Measurements from ENCODE around the gene NBPF26. TPM values are rescaled to one million over a fixed set of nuclear protein-coding genes. Genes with fewer than 3 reads are reported as not detected.
A peak's percentile ranks its signal among the peaks of the same experiment; 100 is the strongest.

Gene NBPF26
- total RNA-seq = 18.0 TPM

GRCh38 chr1:120723715-120724402, at the start of gene NBPF26:
TSS of gene NBPF26 (plus strand) at chr1:120723945.

Small RNAs within 50 kb of the gene (small RNA-seq; reads per million reads assigned to genes)
- 4.7 reads per million, percentile 91 among the genes with 10 or more reads in this experiment for gene RNVU1-19

Other genes starting within 250 kb of the NBPF26 start
- gene PPIAL4A, start 165.8 kb downstream of the NBPF26 start, total RNA-seq = not detected

Data from diencephalon (tissue), 1 donor.